ENCODE data around the gene CTNNA1.
"Not testable (repeated sequence)": the region's sequence is repeated elsewhere in the genome, so short reads cannot be mapped to it uniquely, and the experiment has no call there.

Gene CTNNA1

DNA sequence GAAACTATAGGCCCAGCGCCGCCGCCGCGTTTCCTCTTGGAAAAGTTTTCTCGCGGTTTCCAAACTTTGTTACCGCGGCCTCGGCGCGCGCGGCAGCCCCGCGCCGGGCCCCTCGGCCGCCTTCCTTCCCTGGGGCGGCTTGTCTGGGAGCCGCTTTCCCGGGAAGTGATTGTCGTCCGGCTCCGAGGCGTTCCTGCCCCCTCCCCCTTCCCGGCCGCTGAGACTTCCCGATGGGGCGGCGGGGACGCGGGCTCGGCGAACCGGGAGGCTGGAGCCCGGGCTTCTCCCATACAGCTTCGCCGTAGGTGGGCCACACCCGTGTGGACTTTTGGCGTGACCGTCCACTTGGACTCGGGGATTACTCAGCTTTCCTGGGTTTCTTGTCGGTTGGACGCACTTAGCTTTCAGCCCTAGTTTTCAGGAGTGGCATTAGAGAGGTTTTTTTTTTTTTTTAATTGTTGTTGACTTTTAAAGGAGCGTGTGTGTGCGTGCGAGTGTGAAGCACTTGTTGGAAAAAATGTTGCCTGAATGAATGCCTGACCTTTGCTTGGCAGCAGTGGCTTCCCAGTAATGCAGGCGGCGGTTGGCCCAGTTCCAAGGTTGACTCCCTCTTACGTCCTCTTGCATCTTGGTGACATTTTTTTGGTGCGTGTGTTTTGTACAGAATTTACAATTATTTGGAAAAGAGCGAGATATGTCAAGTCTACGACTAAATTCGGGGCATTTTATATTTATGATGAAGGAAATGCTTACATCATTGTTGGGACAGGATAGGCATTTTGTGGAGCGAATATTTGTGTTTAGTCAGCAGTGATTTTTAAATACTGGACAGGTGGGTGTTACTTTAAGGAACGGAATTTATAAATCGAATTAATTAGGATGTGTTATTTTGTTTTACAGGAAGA is 821 bp downstream of the CTNNA1 start:
- Histone ChIP-seq H3K4me1 (ENCODE audit: control insufficient read depth, insufficient read depth, low read length) (peaks cover 9% of the 10 kb centered on the region), H3K9ac (ENCODE audit: low read length) (peak overlapping the region; percentile 88), H3K4me3 (ENCODE audit: low read length) (peak overlapping the region; percentile 87), H3K27ac (ENCODE audit: low read depth, low read length) (peak overlapping the region; percentile 97), H3K36me3 (ENCODE audit: control insufficient read depth, insufficient read depth, low read length) (no peaks in the 10 kb centered on the region), H3K27me3 (ENCODE audit: control insufficient read depth, insufficient read depth, low read length) (no peaks in the 10 kb centered on the region)

DNA sequence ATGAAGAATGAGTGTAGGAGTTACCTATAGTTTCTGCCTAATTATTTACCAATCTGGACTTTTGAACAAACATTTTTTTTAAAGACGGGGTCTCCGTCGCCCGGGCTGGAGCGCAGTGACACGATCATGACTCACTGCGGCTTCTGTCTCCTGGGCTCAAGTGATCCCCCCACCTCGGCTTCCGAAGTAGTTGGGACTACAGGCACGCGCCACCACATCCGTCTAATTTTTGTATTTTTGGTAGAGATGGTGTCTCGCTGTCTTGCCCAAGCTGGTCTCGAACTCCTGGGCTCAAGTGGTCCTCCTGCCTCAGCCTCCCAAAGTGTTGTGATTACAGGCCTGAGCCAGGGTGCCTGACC is 1.5 kb downstream of the CTNNA1 start:
- Histone ChIP-seq H3K27me3 (ENCODE audit: control insufficient read depth, insufficient read depth, low read length) (no peaks in the 10 kb centered on the region), H3K4me3 (ENCODE audit: low read length) (peak overlapping the region; percentile 87), H3K36me3 (ENCODE audit: control insufficient read depth, insufficient read depth, low read length) (no peaks in the 10 kb centered on the region), H3K27ac (ENCODE audit: low read depth, low read length) (peak overlapping the region; percentile 97), H3K9ac (ENCODE audit: low read length) (no peak overlapping the region), H3K4me1 (ENCODE audit: control insufficient read depth, insufficient read depth, low read length) (peaks cover 9% of the 10 kb centered on the region)

DNA sequence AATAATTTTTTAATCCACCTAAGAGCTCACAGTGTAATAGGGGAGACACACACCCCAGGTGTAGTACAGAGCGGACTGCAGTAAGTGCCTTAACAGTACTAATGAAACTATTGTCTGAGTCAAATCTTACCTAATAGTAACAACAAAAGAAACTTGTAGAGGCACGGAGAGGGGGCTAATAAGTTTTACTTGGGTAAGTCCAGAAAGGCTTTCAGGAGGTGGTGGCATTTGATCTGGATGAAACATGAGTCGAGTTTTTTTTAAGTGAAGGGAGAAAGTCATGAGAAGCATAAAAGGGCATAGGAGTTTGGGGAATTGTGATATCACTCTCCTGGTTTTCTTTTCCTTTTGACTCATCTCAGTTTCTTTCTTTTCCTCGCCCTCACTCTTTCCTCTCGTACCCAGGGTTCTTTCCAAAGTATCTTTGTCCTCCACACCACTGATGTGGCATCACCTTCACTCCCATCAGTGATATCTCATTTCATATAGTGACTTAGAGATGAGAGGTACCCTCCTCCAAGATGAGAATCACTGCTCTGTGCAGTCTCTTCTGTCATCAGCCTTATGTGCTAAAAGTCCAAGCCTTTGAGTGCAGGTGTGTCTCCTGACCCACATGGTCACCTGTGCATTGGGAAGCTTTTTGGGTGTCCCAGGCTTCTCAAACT is 2.0 kb downstream of the CTNNA1 start:
- H3K9ac ChIP-seq (ENCODE audit: low read length): no peak overlapping the region
- peaks cover 9% of the 10 kb centered on the region for H3K4me1 ChIP-seq (ENCODE audit: control insufficient read depth, insufficient read depth, low read length)
- H3K27ac ChIP-seq (ENCODE audit: low read depth, low read length): no peak overlapping the region
- peak overlapping the region; percentile 87 for H3K4me3 ChIP-seq (ENCODE audit: low read length)
- no peaks in the 10 kb centered on the region for H3K27me3 ChIP-seq (ENCODE audit: control insufficient read depth, insufficient read depth, low read length)
- no peaks in the 10 kb centered on the region for H3K36me3 ChIP-seq (ENCODE audit: control insufficient read depth, insufficient read depth, low read length)

DNA sequence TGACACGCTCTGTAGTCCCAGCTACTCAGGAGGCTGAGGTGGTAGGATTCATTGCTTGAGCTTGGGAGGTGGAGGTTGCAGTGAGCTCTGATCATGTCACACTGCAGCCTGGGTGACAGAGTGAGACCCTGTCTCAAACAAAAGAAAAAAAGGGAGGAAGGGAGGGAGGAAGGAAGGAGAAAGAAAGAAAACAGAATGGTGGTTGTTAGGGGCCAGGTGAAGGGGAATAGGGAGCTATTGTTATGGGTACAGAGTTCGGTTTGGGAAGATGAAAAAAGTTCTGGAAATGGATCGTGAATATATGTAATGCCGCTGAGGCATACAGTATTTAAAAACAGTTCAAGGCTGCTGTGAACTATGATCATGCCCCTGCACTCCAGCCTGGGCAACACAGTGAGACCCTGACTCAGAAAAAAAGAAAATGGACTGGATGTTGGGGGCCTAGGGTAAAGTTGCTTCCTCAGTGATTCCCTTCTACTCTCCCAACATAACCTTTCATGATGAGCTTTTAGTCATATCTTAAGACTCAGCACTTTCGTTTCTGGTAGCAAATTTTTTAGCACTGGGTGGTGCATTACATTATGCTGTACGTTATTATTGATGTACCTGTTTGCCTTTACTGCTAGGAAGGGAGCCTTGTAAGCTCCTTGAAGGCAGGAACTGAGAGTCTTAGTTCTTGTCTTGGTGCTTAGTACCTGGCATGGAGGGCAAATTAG is 4.0 kb downstream of the CTNNA1 start:
- Histone ChIP-seq H3K9ac (ENCODE audit: low read length) (no peak overlapping the region), H3K27ac (ENCODE audit: low read depth, low read length) (no peak overlapping the region), H3K4me3 (ENCODE audit: low read length) (no peak overlapping the region), H3K27me3 (ENCODE audit: control insufficient read depth, insufficient read depth, low read length) (no peaks in the 10 kb centered on the region), H3K4me1 (ENCODE audit: control insufficient read depth, insufficient read depth, low read length) (peaks cover 9% of the 10 kb centered on the region), H3K36me3 (ENCODE audit: control insufficient read depth, insufficient read depth, low read length) (peaks cover 3% of the 10 kb centered on the region)

DNA sequence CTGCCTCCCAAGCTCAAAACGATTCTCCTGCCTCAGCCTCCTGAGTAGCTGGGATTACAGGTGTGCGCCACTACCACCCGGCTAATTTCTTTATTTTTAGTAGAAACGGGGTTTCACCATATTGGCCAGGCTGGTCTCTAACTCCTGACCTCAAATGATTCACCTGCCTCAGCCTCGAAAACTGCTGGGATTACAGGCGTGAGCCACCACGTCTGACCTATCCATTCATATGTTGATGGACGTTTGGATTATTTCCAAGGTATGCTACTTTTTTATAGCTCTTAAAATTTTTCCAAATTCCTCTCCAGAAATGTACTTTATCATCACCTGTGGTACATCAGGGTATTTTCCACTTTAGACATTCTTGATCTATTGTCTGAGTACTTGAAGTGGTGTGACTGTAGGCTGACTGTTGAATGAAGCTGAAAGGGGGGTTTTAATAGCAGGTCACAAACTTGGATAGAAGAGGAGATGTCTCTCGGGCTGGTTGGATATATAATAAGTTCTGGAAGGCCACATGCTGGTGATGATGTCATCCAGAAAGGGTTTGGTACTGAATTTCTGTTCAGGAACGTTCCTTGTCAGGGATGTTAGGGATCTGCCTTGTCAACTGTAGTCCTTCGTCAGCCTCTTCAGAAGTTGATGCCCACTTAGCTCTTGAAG is 7.4 kb downstream of the CTNNA1 start:
- no peak overlapping the region for H3K9ac ChIP-seq (ENCODE audit: low read length)

DNA sequence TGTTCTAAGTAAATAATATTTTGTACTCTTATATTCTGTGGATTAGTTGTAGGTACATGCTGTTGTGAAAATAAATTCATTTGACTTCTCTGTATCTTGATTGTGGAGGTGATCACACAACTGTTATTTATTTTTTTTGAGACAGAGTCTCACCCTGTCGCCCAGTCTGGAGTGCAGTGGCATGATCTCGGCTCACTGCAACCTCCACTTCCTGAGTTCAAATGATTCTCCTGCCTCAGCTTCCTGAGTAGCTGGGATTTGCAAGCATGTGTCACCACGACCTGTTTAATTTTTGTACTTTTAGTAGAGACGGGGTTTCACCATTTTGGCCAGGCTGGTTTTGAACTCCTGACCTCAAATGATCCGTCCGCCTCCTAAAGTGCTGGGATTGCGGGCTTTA is 7.9 kb downstream of the CTNNA1 start:
- not testable (repeated sequence) for H3K27me3 ChIP-seq (ENCODE audit: control insufficient read depth, insufficient read depth, low read length); H3K4me3 ChIP-seq (ENCODE audit: low read length); H3K27ac ChIP-seq (ENCODE audit: low read depth, low read length); H3K9ac ChIP-seq (ENCODE audit: low read length); H3K4me1 ChIP-seq (ENCODE audit: control insufficient read depth, insufficient read depth, low read length); H3K36me3 ChIP-seq (ENCODE audit: control insufficient read depth, insufficient read depth, low read length)

More for the DNA sequence above, 7.4 kb downstream of the CTNNA1 start:
- H3K27me3 ChIP-seq (ENCODE audit: control insufficient read depth, insufficient read depth, low read length): no peaks in the 10 kb centered on the region
- H3K27ac ChIP-seq (ENCODE audit: low read depth, low read length): no peak overlapping the region
- H3K36me3 ChIP-seq (ENCODE audit: control insufficient read depth, insufficient read depth, low read length): peaks cover 3% of the 10 kb centered on the region
- H3K4me3 ChIP-seq (ENCODE audit: low read length): no peak overlapping the region
- peaks cover 8% of the 10 kb centered on the region for H3K4me1 ChIP-seq (ENCODE audit: control insufficient read depth, insufficient read depth, low read length)

DNA sequence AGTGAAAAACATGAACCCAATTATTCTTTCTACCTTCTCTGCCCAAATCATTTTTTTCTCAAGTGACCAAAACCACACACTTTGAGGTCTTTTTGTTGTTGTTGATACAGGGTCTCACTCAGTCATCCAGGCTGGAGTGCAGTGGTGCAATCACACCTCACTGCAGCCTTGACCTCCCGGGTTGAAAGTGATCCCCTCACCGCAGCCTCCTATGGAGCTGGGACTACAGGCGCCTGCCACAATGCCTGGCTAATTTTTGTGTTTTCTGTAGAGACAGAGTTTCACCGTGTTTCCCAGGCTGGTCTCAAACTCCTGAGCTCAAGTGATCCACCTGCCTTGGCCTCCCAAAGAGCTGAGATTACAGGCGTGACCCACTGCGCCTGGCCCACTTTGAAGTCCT is 8.4 kb downstream of the CTNNA1 start:
- peaks cover 11% of the 10 kb centered on the region for H3K4me1 ChIP-seq (ENCODE audit: control insufficient read depth, insufficient read depth, low read length)
- not testable (repeated sequence) for H3K27ac ChIP-seq (ENCODE audit: low read depth, low read length); H3K9ac ChIP-seq (ENCODE audit: low read length); H3K4me3 ChIP-seq (ENCODE audit: low read length); H3K27me3 ChIP-seq (ENCODE audit: control insufficient read depth, insufficient read depth, low read length); H3K36me3 ChIP-seq (ENCODE audit: control insufficient read depth, insufficient read depth, low read length)

DNA sequence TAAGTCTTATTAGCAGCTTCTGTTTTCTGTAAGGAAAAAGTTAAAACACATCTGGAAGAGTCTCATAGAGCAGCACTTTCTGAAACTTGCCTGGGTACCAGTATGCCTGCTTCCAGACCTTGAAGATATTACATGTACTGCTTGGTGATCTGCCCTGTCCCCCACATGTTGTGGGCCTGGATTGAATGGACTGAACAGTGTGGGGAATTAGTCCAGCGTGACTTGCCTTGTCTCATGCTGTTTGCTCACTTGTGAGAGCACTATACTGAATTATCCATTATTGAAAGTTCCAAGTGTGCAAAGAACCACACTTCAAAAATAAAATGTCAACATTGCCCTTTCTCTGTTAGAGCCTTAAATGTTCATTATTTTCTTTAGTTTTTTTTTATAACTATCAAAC is 8.9 kb downstream of the CTNNA1 start:
- no peak overlapping the region for H3K27ac ChIP-seq (ENCODE audit: low read depth, low read length)
- H3K4me3 ChIP-seq (ENCODE audit: low read length): no peak overlapping the region
- no peak overlapping the region for H3K9ac ChIP-seq (ENCODE audit: low read length)
- peaks cover 11% of the 10 kb centered on the region for H3K4me1 ChIP-seq (ENCODE audit: control insufficient read depth, insufficient read depth, low read length)
- peaks cover 3% of the 10 kb centered on the region for H3K36me3 ChIP-seq (ENCODE audit: control insufficient read depth, insufficient read depth, low read length)
- no peaks in the 10 kb centered on the region for H3K27me3 ChIP-seq (ENCODE audit: control insufficient read depth, insufficient read depth, low read length)

DNA sequence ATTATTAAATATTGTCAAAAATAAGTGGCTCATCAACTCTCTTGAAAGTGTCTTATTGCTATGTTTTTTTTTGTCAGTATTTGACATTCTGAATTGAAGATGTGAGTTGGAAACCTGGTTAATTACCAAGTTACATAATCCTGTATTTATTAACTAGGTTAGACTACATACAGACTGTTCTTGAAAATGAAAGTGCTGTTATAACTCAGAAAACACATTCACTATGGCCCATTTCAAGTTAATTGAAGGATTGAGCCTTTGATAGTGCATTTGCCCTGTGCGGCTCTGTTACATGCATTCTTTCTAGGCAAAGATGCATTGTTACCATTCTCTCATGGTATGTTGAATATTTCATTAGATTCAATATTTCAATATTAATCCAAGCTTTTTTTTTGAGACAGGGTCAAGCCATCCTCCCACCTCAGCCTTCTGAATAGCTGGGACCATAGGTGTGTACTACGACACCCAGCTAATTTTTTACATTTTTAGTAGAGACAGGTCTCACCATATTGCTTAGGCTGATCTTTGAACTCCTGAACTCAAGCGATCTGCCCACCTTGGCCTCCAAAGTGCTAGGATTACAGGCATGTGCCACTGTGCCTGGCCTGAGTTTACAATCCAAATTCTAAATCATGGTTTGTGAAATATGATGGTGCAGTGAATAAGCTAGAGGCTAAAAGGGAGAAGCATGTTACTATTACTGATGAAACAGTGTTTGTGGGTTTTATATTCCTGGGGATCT is 10.0 kb downstream of the CTNNA1 start:
- Histone ChIP-seq H3K27me3 (ENCODE audit: control insufficient read depth, insufficient read depth, low read length) (no peaks in the 10 kb centered on the region), H3K4me1 (ENCODE audit: control insufficient read depth, insufficient read depth, low read length) (peaks cover 11% of the 10 kb centered on the region), H3K9ac (ENCODE audit: low read length) (no peak overlapping the region), H3K4me3 (ENCODE audit: low read length) (no peak overlapping the region), H3K27ac (ENCODE audit: low read depth, low read length) (no peak overlapping the region), H3K36me3 (ENCODE audit: control insufficient read depth, insufficient read depth, low read length) (peaks cover 3% of the 10 kb centered on the region)

DNA sequence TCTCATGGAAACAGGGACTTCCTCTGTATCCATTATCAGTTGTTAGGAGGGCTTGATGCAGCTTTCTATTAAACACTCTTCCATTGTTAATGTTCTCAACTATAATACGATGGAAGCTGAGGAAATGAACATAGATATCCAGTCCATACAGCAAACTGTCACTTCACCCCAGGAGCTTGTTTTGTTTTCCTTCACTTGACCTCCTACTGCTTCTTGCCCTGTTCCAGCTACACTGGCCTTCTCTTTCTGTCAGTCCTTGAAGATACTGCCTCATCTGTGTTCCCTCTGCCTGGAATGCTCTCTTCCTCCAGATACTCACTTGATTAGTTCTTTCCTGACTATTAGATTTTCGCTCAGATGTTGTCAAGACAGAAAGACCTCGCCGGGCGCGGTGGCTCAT is 17.1 kb downstream of the CTNNA1 start:
- H3K4me1 ChIP-seq (ENCODE audit: control insufficient read depth, insufficient read depth, low read length): peaks cover 6% of the 10 kb centered on the region
- no peak overlapping the region for H3K9ac ChIP-seq (ENCODE audit: low read length)

DNA sequence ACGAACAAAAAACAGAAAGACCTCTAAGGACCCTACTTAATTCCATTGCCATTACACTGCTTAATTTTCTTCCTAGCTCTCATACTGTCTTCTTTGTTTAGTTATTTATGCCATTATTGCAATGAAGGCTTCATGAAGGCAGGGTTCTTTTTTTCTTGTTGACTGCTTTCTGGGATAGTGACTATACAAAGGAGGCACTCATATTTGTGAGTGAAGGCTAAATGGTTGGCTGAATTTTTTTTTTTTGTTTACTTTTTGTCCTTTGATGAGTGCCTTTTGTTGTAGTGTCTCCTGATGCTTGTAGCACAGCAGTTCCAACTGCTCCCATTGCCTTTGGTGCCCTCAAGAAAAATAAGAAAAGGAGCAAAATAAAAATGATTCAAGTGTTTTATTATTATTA is 17.8 kb downstream of the CTNNA1 start:
- H3K4me1 ChIP-seq (ENCODE audit: control insufficient read depth, insufficient read depth, low read length): peaks cover 6% of the 10 kb centered on the region
- H3K36me3 ChIP-seq (ENCODE audit: control insufficient read depth, insufficient read depth, low read length): no peaks in the 10 kb centered on the region
- no peak overlapping the region for H3K4me3 ChIP-seq (ENCODE audit: low read length)
- no peak overlapping the region for H3K9ac ChIP-seq (ENCODE audit: low read length)
- H3K27me3 ChIP-seq (ENCODE audit: control insufficient read depth, insufficient read depth, low read length): no peaks in the 10 kb centered on the region
- H3K27ac ChIP-seq (ENCODE audit: low read depth, low read length): no peak overlapping the region

More for the DNA sequence above, 17.1 kb downstream of the CTNNA1 start:
- Histone ChIP-seq H3K4me3 (ENCODE audit: low read length) (no peak overlapping the region), H3K27me3 (ENCODE audit: control insufficient read depth, insufficient read depth, low read length) (no peaks in the 10 kb centered on the region), H3K36me3 (ENCODE audit: control insufficient read depth, insufficient read depth, low read length) (no peaks in the 10 kb centered on the region), H3K27ac (ENCODE audit: low read depth, low read length) (no peak overlapping the region)

Data from rectal smooth muscle tissue (tissue), 1 donor.